ENCODE data around the gene SNX1. TPM values are rescaled to one million over a fixed set of nuclear protein-coding genes. Genes with fewer than 3 reads are reported as not detected.
"Not testable (repeated sequence)": the region's sequence is repeated elsewhere in the genome, so short reads cannot be mapped to it uniquely, and the experiment has no call there.

SNX1 gene
- polyA plus RNA-seq, 4 donors, result 104 to 116 (median 108) TPM

DNA sequence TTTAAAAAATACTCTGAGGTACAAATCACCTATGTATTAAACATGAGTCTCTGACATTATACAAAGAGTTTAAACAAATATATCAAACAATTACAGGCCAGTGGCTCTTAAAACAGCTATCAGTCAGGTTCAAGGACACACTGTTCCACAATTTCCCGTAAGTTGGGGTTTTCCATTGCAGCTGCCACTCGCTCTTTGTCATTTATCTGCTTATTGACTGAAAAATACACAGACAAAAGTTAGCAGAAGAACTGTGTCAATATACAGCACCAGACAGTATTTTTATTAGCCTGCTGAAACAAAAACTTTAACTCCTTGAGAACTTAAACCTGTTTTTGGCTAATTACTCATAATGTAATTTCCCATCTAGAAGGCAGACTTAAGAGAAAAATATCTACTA lies 23.0 kb upstream of the SNX1 start:
- no peak for DNase-seq (ENCODE audit: low read depth in 4 of 4, low spot score in 3 of 4)

DNA sequence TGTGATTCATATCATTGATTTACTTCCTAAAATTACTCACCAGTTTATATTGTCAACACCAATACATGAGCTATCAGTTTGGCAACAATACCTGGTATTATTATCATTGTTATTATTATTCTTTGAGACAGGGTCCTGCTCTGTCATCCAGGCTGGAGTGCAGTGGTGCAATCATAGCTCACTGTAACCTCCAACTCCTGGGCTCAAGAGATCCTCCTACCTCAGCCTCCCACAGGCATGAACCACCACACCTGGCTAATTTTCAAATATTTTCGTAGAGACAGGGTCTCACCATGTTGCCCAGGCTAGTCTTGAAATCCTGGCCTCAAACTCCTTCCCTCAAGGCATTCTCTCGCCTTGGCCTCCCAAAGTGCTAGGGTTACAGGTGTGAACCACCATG lies 22.3 kb upstream of the SNX1 start:
- not testable (repeated sequence) for DNase-seq (ENCODE audit: low read depth in 4 of 4, low spot score in 3 of 4)

DNA sequence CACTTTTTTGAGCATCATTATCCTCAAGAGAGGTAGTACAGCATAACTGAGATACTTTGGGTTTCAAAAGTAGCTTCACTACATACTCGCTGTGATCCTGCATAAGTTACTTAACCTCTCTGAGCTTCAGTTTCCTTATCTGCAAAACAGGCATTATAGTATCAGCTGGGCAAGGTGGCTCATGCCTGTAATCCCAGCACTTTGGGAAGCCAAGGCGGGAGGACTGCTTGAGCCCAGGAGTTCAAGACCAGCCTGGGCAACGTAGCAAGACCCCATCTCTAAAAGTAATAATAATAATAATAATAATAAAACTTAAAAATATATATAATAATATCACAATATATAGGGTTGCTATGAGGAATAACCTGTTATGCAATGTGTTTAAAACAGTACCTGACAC lies 13.0 kb upstream of the SNX1 start:
- DNase-seq (ENCODE audit: low read depth in 4 of 4, low spot score in 3 of 4), result no peak

DNA sequence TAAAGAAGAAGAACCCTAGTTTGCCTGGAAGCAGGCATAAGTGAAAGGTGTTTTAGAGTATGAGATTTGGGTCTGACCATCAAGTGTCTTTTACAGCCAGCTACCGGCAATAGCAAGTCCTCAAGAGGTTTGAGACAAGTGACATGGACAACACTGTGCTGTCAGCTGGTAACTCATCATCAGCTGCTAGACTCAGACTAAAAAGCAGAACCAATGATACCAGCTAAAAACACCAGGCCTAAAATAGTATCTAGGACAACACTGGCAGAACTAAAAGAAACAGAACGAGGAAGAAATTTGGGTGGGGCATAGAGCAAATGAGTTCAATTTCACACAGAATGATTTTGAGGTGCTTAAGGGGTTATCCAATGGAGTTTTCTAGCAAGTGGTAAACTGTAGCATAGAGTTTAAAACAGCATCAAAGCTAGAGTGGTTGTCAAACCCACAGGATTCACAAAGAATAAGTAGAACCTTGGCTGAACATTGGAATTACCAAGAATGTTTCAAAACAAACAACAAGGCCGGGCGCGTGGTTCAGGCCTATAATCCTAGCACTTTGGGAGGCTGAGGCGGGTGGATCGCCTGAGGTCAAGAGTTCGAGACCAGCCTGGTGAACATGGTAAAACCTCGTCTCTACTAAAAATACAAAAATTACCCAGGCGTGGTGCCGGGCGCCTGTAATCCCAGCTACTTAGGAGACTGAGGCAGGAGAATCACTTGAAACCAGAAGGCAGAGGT lies 6.1 kb upstream of the SNX1 start:
- DNase-seq (ENCODE audit: low read depth in 4 of 4, low spot score in 3 of 4), result no peak

DNA sequence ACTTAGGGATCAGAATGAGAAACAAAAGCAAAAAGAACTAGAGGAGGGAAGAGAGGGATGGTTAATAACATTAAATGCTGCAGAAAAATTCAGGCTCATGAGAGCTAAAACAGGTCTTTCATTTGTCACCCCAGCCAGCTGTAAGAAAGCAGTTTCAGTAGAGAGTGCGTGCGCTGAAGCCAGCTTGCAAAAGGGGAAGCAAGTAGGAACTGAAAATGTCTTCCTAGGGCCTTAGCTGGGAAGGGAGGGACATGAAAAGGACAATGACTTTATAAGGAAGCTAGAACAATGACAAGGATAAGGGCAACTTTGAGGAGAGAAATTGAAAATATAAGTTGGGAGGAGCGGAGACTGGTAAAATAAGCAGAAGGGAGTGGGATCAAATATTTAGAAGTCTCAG lies 5.3 kb upstream of the SNX1 start:
- DNase-seq (ENCODE audit: low read depth in 4 of 4, low spot score in 3 of 4), result no peak

DNA sequence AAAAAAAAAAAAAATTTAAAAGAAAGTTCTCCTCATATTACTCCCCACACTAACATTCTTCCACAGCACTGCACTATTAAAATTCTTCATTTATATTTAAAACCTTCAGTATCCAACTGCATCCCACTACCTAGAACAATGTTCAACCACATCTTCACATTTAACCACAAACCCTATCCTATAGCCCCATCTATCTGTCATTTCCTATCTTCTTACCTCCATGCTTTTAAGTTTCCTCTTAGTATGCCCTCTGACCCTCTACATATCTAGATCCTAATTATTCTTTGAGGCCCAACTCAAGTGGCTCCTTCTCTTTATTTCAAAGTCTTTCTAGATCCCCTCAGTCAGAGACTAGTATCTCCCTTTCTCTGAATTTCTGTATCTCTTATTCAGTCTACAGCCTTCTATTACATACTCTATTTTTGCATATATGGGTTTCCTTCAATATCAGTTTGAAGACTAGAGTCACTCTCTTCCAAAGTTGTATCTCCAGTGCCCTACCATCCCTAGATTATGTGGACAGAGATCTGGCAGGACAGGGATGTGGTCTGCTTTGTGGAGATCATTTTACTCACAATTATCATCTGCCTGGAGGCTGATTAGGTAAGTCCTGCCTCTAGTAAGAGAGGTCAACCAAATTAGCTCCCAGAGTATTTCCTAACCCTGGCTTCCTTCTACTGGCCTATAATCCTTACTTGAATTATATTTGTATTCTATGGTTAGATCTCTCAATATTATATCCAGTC lies 3.5 kb upstream of the SNX1 start:
- DNase-seq (ENCODE audit: low read depth in 4 of 4, low spot score in 3 of 4), result no peak

DNA sequence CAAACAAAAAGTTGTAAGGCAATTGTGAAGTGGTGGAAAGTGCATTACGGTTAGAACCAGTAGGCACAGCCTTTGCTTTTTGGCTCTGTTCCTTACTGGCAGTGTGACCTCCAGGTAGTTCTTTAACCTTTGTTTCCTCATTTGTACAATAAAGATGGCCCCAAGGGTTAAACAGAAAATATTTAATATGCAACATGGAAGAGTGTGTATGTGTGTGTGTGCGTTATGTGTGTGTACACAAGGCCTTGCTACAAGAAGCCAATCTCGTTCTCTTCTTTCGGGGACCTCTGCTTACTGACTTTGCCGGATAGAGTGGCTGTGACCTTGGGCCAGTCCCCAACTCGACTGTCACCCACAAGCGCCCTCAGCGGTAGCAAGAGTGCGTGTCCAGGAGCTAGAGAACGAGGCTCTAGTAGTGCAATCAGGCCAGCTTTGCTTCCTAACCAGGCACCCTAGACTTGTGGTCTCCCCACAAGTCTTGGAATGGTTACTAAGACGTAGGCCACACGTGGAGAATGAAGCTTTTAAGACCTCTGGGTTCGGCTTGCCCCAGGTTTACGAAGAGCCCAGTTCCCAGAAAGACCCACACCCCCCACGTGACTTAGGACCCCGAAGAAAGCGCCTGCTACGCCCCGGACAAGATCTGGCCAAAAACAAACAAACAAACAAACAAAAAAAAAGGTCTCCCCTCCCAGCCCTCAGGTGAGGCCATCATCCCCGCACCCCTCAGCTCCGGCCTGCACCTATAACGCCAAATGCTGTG lies 2.7 kb upstream of the SNX1 start:
- DNase-seq (ENCODE audit: low read depth in 4 of 4, low spot score in 3 of 4), result peak in 1 of 4 donors; percentile 51

DNA sequence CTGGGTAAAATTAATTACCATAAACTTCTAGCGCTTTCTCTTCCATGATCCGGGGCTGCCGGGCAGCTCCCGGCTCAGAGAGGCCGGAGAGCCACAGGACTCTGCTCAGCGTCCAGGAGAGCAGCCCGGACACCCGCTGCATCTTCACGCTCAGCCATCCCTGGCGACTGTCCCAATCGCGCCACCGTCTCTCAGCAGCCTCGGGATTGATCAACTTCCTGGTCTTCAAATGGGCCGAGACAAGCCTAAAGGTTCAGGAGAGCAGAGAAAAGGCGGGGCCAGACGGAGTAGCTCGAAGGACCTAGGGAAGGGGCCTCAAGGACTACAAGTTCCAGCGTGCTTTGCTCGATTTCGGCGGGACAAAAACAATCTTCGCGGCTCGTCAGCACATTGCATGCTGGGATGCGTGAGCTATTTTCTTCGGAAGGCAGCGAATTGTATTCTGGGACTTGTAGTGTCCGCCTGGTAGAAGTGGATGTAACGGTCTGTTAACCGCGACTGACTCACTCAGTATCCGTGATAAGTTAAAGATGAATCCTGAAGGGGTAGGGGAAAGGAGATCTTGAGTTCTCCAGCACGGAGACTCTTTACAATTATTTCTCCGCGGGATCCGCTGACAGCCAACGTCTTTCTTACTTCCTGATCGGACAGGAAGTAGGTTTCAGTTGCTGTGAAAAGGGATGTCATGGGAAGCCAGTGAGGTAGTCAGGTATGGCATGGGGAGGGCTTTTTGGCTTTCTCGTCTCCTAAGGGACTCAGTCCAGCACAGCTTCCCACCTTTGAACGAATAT lies 2.0 kb upstream of the SNX1 start, which contains the start of gene CIAO2A:
CIAO2A (minus strand) TSS at position 212 of the 791 bp plus-strand sequence; CDS start at position 142, 70 bp downstream.
- peak; percentile 94 to 98 (median 96) for DNase-seq (ENCODE audit: low read depth in 4 of 4, low spot score in 3 of 4)

DNA sequence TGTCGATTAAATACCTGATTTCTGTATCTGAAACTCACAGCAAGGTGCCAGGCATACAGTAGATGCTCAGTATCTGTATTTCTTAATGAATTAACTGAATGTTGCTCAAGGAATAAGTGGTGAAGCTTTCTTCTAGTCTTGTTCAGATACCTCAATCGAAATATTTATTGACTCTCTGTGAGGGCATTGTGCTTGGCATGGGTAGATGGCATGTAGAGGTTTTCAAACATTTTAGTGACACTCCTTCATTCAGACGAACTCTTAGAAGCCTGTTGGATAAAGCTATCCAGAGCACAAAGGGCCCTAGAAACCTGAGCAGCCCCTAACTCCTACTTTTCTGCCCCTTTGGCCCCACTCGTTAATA lies 369 bp upstream of the SNX1 start:
- DNase-seq (ENCODE audit: low read depth in 4 of 4, low spot score in 3 of 4), result no peak

DNA sequence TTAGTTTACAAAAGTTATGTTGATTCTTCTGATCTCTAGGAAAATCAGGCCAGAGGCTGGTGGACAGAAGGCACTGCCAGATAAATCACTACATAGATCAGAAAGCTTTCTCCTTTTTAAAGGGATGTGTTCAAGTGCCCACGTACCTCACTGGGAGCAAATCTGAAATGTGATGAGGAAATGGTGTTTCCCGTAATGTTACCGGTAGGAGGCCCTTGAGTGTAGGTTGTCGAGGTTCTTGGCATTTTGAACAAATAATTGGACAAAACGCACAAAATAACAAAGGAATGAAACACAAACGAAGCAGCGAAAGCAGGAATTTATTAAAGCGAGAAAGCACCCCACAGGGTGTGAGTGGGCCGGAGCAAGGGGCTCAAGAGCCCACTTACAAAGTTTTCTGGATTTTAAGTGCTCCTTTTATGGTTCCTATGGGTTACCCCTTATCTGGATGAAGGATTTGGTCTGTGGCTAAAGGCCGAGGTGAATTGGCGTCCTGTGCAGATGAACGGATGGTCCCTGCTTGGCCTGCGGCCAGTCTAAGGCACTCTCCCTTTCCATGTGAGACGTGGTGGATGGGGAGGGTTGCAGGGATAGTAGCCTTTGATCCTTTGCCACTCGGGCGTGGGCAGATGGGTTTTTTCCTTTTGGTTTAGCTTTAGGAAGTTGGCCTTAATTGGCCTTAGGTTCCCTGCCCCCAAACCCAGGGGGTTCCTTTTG lies 1.0 kb downstream of the SNX1 start:
- DNase-seq (ENCODE audit: low read depth in 4 of 4, low spot score in 3 of 4), result no peak

DNA sequence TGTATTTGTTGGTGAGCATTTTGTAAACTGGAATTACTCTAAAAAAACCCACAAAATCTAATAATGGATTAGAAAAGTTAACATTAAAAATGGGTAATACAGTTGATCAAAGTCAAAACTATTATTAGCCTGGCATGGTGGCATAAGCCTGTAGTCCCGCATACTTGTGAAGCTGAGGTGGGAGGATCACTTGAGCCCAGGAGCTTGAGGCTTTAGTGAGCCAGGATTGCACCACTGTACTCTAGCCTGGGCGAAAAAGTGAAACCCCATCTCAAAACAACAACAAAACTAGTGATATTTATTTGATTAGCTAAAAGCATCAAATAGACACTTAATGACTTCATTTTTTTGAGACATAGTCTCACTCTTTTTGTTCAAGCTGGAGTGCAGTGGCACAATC lies 3.6 kb downstream of the SNX1 start:
- no peak for DNase-seq (ENCODE audit: low read depth in 4 of 4, low spot score in 3 of 4)

DNA sequence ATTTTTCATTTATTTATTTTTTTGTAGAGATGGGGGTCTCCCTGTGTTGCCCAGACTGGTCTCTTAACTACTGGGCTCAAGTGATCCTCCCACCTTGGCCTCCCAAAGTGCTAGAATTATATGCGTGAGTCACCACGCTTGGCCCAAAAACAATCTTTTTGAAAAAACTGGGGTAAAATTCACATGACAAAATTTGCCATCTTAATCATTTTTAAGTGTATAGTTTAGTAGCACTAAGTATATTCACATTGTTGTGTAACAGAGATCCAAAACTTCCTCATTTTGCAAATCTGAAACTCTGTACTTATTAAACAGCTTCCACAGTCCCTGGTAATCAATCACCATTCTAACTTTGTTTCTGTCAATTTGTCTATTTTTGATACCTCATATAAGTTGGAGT lies 5.2 kb downstream of the SNX1 start:
- DNase-seq (ENCODE audit: low read depth in 4 of 4, low spot score in 3 of 4), result no peak

DNA sequence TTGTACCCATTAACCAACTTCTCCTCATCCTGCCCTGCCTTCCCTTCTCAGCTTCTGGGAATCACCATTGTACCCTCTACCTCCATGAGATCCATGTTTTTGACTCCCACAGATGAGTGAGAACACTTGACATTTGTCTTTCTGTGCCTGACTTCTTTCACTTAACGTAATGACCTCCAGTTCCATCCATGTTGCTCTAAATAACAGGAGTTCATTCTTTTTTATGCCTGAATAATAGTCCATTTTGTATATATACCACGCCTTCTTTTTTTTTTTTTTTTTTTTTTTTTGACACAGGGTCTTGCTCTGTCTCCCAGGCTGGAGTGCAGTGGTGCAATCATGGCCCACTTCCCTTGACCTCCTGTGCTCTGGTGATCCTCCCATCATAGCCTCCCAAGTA lies 6.7 kb downstream of the SNX1 start:
- no peak for DNase-seq (ENCODE audit: low read depth in 4 of 4, low spot score in 3 of 4)

DNA sequence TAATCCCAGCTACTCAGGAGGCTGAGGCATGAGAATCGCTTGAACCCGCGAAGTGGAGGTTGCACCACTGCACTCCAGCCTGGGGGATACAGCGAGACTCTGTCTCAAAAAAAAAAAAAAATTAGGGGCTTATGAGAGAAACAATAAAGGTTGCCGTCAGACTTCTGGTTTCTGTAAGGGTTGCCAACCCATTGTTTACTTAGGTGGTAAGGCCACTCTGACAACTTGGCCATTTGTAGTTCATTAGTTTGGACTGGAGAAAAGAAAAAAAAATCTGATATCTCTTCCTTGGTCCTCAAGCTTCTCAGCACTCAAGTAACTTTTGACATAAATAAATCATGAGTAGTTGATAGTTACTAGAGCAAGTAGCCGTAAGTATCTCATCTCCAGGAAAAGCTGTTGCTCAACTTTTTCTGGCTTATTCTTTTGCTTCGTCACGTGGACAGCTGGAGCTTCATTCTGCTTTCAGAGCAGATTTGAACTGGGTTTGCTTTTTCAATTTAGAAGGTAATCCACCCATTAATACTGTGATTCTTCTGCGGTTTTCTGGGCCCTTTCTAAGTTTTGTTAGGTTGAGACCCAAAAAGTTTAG lies 9.4 kb downstream of the SNX1 start:
- DNase-seq (ENCODE audit: low read depth in 4 of 4, low spot score in 3 of 4), result no peak

DNA sequence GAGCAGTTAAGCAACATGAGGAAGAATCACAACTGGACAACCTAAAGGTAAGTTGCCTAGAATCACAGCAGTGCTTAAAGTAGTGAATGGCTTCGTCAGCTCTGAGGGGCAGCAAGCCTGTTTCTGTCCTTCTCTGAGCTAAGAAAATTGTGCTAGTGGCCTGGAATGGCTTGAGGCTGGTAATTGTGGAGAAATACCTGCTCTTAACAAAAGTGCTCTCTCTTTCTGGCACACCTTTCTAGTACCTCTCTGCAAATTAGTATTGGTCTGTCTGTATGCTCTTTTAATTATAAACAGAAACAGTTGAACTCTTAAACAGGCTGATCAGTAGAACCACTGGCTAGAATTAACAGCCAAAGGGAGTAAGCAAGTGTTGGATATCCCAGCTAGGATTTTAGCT lies 11.6 kb downstream of the SNX1 start:
- no peak for DNase-seq (ENCODE audit: low read depth in 4 of 4, low spot score in 3 of 4)

DNA sequence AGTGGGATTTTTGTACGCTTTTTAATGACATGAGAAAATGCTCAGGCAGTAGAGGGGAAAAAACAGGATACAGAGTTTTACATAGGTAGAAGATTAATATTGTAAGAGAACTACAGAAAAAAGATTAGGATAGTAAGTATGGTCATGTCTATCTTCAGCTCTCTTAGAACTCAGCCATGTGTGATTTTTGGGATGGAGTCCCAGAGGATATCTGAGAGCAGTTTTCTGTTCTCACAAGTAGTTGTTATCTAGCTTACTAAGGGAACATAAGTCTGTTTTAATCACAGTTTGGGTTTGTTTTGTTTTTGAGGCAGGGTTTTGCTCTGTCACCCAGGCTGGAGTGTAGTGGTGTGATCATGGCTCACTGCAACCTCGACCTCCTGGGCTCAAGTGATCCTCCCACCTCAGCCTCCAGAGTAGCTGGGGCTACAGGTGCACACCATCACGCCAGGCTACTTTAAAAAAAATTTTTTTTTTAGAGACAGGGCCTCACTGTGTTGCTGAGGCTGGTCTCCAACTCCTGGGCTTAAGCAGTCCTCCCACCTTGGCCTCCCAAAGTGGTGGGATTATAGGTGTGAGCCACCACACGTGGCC lies 14.4 kb downstream of the SNX1 start:
- not testable (repeated sequence) for DNase-seq (ENCODE audit: low read depth in 4 of 4, low spot score in 3 of 4)

DNA sequence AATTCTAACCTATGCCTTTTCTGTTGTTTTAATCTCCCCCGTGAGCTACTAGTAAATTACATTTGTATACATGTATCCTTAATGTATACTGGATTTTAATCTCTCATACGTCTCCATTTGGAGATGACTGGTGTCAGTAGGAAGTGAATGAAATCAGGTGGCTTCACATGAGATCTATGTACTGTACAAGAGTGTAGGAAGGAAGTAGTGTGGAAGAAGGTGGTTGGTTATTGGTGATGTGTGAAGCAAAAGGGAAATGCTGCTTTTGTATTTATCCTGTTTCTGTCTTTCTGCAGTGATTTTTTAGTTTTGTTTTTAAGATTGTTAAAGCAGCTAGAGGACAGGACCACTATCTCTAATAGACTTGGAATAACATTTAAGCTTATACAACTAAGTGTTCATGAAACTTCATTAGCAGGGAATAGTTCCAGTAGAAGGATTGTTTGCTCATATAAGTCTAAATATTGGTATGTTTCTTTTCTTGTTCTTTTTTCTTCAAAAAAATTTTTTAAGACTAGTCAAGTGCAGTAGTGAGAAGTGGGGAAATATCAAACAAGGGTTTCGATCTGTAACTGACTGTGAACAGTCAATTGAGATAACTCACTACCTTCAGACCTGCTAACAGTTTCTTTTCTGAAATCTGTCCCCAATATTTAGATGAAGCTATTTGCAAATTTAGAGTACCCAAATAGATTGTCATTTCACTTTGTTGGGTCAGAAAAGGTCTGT lies 15.3 kb downstream of the SNX1 start:
- DNase-seq (ENCODE audit: low read depth in 4 of 4, low spot score in 3 of 4), result no peak

DNA sequence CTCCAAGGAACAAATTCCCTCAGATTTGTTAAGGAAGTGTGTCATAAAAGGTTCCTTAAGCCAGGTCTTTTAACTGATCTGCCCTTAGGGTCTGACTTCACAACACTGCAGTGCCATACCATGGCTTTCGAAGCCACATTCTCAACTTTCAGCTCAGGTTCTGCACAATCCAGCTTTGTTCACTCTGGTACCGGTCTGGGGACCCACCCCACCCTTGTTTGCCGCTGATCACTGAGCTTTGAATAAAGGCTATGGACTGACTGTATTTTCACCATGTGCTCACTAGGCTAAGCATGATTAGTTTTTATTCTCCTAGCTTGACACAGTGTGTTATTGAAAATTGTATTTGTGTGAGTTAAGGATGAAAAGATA lies 15.9 kb downstream of the SNX1 start:
- no peak for DNase-seq (ENCODE audit: low read depth in 4 of 4, low spot score in 3 of 4)

Measured in left renal pelvis (tissue), 4 donors.